ENCODE results near the gene CSPG5.

Gene CSPG5, protein sequence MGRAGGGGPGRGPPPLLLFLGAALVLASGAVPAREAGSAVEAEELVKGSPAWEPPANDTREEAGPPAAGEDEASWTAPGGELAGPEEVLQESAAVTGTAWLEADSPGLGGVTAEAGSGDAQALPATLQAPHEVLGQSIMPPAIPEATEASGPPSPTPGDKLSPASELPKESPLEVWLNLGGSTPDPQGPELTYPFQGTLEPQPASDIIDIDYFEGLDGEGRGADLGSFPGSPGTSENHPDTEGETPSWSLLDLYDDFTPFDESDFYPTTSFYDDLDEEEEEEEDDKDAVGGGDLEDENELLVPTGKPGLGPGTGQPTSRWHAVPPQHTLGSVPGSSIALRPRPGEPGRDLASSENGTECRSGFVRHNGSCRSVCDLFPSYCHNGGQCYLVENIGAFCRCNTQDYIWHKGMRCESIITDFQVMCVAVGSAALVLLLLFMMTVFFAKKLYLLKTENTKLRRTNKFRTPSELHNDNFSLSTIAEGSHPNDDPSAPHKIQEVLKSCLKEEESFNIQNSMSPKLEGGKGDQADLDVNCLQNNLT

DNA sequence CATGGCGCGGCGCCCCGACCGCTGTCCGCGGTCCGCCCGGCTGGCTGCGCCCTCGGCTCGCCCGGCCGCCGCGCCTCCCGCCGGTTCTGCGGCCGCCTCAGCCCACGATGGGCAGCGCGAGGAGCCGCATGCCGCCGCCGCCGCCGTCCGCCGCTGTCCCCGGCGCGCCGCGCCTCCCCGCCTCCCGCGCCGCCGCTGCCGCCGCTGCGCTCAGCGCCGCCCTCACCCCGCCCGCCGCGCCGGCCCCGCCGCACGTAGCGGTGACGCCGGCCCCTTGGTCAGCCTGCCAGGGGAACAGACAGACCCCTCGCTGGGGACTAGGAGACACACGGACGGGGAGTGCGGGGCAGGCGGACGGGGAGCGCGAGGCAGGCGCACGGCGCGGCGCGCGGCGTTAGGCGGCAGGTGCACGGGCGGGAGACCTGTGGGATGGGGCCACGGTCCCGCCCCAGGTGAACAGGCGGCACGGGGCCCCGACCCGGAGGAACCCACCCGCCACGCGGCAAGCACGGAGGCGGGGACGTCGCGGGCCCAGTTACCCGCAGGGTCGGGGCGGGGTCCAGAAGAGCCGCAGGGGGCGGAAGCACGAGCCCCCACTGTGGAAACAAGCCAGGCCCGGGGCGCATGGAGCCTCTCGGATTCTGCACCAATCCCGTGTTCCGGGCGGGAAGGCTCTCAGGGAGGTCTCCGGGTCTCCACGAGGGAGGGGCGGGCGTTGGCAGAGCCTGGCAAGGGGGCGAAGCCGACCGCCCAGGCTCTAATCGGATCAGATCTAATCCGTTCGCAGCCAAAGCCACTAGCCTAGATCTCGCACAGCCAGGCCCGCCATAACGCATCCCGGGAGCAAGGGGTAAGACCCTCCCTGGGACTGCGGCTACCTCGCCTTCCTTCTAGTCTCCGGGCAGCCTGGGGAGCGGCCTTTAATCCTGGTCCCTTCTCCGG lies at the start of gene CSPG5:
TSS of gene CSPG5 (minus strand) at position 175 of the 942 bp plus-strand sequence. CDS start at position 3, 172 bp downstream.
- no peak for DNase-seq (ENCODE audit: low read depth)

DNA sequence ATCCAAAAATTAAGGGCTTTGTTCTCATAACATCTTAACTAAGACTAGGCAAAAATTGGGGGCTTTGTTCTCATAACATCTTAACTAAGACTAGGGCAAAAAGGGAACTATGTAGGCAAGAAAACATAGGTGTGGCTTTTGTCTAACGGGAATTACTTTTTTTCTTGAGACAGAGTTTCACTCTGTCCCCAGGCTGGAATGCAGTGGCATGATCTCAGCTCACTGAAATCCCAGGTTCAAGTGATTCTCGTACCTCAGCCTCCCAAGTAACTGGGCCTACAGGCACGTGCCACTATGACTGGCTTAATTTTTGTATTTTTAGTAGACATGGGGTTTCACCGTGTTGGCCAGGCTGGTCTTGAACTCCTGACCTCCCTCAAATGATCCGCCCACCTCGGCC lies 49.8 kb upstream of the CSPG5 start:
- no peak for DNase-seq (ENCODE audit: low read depth)

DNA sequence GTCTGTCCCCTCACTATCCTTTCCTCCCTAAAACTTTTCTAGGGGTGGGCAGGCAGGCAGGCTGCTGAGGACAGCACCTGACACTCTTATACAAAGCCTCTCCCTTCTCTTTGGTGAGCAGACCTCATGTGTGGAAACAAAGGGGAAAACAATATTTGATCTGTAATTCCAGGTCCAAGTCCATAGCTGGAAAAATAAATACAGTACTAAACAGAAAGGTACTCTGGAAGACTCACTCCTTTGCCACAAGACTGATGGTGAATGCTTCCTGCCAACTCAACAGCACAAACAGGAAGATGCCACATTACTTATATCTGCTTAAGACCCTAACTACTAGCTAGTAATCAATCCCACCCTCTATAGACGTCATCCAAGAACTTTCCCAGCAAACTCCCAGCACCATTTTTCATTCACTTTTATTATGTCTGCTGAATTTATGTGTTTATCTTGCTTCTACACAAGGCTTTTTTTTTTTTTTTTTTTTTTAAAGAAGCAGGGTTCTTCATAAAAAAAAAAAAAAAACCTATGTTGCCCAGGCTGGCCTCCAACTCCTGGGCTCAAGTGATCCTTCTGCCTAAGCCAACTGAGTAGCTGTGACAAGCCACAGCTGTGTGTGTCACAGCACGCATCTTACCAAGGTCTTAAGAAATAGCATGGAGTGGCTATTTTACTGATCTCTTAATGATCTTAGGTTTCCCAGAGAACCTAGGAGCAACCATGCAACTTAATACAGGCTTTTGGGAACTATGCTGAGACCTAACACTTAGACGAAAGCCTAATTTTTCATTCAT lies 44.2 kb upstream of the CSPG5 start:
- DNase-seq (ENCODE audit: low read depth), result no peak

DNA sequence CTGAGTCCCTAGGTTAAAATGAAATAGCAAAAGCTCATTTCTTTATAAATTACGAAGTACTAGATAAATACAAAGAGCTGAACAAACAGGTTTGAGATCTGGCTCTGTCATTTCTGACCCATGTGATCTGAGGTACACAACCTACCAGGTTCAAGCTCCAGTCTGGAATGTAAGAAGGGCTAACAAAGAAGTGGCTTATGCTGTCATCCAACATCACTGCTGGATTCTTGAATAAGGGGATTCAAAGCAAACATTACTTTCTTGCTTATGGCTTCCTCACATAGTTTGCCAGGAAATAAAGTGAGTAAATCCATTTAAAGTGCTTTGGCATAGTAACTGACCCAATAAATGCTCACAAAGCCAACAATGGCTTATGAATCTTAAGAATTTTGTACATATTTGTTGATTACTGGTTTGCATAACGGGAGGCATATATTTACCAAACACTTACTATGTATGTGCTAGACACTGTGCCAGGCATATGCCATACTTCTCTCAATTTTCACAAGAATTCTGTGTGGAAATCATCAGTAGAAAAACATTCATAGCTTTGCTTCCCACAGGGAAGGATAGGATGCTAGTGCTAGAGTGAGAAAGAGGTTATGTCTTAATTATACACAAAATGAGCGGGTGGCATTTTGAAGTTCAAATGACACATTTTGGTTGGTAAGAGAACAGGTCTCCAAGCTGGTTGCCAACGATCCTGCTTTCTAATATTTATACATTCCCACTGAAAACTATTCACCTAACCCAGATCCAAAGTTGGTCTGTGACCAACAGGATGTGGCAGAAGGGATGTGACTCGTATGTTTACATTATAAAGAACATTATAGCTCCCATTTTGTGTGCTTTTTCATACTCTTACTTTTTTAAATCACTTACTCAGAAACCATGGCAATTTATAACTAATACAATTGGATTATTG lies 38.7 kb upstream of the CSPG5 start:
- DNase-seq (ENCODE audit: low read depth), result no peak

DNA sequence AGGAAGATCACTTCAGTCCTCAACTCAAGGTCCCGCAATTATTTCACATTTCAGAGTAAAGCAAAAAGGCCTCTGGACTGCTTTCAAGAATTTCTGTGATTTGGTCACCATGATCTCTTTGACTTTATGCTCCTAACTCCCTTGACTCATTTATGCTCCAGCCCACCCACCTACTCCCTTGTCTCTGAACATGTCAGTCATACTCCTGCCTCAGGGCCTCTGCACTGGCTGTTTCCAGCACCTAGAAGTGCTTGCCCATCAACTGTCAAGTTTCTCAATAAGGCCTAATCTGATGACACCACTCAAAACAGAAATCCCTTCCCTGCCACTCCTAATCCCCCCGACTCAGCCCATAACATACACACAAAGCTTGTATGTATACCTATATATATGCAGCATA lies 36.1 kb upstream of the CSPG5 start:
- DNase-seq (ENCODE audit: low read depth), result no peak

DNA sequence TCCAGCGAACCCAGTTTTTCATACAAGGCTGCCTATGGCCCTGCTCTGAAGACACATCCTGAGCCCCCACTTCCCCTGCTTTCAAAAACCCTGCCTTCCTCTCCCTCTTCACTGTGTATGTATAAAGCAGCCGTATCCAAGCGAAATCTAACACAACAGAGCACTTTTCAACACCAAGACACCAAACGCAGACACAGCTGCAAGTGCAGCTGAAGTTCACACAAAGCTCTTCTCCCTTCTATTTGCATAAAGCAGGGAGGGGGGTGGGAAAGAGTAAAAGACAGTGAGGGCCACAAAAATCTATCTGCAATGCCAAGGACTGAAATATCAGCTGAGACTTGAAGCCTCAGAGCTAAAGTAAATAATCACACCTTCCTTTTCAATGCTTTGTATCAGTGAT lies 35.1 kb upstream of the CSPG5 start:
- DNase-seq (ENCODE audit: low read depth), result no peak

DNA sequence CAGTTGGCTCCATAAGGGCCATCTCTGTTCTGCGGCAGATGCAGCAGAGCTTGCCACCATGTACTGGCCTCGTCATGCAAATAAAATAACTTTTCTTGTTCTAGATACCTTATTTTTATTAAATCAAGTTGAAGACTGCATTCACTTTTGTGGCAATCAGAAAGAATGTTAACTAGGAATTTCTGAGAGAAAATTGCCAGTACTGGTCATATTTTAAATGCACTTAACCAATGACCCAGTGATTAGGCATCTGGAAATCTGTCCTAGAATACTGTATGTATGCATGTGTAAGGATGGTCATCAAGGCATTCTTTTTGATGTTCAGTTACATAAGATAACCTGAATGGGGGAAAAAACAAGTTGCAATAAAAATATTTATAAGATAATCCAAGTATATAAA lies 34.2 kb upstream of the CSPG5 start:
- no peak for DNase-seq (ENCODE audit: low read depth)

DNA sequence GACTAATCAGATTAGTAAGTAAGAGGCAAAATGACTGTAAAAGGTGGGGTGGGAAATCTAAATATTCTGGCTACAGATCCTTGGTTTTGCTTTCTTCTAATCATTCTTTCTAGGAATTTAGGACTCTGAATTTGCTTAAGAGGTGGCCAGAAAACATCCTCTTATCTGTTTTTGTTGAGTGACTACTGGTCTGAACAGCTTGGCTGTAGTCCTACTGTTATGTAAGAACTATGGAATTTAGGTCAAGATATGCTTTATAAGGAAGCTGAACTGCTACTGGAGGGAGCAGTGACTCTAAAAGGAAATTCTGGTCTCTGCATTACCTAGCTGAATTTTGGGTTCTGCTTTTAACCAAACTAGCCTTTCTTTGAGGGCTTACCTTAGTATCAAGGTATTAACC lies 33.5 kb upstream of the CSPG5 start:
- DNase-seq (ENCODE audit: low read depth), result no peak

DNA sequence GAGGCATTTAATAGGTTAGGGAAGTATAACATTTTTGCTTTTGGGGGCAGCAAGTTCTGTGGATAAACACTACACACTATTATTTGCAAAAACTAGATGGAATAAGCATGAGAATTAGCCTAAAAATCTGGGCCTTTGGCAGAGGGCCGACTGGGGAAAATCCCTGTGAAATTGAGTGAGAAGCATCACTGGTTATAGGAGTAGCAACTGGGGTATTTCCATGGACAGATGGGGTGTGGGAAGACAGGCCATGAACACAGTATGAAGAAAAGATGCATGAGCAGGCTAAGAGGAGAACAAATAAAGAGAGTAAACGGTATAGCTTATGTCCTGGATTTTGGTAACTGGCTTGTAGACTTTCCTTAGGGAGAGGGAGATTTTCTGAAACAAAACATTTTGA lies 32.9 kb upstream of the CSPG5 start:
- no peak for DNase-seq (ENCODE audit: low read depth)

DNA sequence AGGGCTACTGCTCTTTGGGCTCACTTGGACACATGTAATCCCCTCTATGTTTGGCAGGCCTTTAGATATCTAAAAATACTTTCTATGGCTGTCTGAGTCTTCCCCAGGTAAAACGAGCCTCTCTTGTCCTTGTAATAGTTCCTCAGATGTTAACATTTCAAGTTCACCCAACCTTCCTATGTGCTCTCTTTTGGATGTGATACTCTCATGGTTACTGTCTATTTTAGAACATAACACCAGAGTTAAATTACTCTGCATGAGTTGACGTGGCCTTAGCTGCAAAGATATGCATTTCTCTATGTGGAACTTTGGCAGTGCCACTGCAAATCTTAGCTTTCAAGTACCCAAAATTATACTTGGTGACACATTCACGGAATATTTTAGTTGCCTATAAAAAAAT lies 31.9 kb upstream of the CSPG5 start:
- no peak for DNase-seq (ENCODE audit: low read depth)

DNA sequence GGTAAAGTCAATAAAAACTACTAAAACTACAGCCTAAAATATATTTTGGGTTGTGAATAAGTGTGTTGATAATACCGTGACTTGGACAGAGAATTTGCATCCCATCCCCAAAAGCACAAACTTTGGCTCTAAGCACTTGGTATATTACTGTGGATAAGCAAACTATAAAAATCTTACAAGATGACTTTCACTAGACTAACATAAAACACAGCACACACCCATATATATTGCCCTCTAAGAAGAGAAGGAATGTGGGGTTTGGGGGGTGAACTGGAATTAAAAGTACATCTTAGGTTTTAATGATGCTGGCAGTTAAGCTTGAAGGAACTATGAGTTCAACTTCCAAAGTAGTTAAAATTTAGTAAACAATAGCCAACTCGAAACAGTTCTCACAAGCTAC lies 28.7 kb upstream of the CSPG5 start:
- DNase-seq (ENCODE audit: low read depth), result no peak

DNA sequence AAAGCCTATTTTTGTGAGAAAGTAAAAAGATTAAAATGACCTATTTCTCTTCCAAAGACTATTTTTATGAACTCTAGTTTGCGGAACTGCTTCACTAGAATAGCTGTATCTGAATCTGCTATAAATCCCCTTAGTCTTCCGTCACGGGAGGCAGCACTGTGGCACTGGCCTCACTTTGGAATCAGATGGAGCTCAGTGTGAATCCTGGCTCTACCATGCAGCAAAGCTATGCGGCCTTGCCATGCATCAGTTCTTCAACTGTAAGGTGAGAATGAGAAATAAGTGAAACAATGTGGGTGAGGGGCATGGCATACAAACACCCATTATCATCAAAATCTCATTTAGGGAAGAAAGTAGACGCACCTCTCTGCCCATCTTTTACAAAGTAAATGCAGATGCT lies 27.5 kb upstream of the CSPG5 start:
- no peak for DNase-seq (ENCODE audit: low read depth)

DNA sequence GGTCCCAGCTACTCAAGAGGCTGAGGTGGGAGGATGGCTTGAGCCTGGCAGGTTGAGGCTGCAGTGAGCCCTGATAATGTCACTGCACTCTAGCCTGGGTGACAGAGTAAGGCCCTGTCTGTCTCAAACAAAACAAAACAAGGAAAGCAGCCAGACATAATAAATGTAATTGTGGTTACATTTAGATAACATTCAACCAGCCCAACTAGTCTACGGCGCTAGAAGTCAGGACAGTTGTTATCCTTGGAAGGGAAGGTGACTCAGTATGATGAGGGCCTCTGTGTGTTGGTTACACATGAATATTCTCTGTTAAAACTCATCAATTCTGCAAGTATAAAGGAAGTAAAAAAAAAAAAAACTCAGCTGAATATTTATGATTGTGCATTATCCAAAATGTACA lies 27.0 kb upstream of the CSPG5 start:
- DNase-seq (ENCODE audit: low read depth), result no peak

DNA sequence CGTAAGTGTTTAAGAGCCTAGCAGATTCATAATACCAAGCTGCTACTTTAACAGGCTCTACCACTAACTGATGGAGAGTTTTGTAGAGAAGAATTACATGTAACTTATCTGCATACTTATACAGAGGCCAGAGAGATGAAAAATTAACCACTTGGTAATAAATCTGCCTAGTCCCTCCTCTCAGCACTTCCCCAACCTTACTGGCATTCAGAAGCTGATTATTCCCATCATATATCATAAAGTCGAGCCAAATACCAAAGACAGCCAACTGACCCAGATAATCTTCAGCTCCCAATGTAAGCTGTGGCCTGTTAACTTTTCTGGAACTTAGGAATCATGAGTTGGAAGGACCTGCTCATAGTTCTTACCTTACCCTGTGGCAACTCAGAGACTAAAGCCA lies 25.5 kb upstream of the CSPG5 start:
- DNase-seq (ENCODE audit: low read depth), result no peak

DNA sequence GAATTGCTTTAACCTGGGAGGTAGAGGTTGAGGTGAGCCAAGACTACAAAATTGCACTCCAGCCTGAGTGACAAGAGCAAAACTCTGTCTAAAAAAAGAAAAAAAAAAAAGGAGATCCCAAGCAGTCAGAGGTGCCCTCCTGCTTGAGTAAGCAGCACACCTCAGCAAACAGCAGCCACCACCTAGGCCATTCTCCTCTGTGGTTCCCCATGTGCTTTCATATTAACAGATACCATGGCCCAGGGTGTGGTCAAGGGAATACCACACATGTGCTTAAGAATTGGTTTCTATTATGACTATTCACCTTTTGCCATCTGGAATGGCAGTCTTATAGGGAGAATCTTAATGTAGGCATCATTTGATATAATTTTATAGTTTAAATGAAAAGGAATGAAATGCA lies 24.7 kb upstream of the CSPG5 start:
- no peak for DNase-seq (ENCODE audit: low read depth)

DNA sequence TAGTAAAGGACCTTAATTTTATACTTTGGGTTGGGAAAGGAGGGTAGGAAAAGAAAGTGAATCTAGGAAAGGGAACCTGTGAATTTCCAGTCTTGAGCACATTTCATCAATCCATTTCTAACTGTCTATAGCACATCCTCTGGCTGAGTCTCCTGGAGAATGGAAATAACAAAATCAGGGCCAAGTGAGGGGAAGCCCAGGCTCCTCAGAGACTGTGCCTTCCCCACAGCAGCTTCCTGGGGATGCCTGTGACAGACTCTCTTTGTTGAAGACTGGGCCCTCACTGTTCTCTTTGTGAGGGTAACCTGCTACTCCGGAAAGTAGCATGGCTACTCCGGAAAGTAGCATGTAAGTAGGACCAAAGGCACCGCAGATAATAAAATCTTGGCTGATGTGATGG lies 22.6 kb upstream of the CSPG5 start:
- DNase-seq (ENCODE audit: low read depth), result no peak

DNA sequence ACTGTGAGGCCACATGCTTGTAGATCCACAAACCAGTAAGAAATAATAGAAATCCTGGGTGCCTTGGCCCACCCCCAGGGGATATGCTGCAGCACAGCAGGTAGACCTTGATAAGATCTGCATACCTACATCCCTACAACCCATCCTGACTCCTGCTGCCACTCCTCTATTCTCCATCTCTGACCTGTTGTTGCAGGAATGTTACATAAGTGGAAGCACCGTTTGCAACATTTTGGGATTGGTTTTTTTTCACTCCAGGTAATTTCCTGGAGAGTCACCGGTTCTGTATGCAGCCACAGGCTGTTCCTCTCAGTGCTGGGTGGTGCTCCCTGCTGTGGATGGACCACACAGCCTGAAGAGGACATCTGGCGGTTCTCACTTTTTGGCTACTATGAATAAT lies 16.1 kb upstream of the CSPG5 start:
- DNase-seq (ENCODE audit: low read depth), result no peak

DNA sequence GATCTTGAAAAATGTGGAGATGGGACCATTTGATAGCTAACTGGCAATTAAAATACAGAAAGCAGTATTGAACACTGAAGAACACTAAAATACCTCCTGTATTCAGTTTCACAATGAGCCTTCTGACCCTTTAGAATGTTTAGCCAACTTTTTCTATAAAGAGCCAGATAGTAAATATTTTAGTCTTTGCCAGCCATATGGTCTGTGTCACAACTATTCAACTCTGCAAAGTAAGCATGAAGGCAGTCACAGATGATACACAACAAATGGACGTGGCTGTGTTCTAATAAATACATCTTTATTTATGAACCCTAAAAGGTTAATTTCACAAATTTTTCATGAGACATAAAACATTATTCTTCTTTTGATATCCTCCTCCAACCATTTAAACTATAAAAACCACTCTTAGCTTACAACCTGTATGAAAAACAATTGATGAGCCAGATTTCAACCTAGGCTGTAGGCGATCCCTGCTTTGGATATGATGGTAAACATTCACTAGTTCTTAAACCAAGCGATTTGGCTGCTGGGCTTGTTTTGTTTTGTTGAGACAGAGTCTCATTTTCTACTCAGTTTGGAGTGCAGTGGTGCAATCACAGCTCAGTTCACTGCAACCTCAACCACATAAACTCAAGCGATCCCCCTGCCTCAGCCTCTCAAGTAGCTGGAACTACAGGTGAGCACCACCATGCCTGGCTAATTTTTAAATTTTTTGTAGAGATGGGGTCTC lies 13.6 kb upstream of the CSPG5 start:
- no peak for DNase-seq (ENCODE audit: low read depth)

DNA sequence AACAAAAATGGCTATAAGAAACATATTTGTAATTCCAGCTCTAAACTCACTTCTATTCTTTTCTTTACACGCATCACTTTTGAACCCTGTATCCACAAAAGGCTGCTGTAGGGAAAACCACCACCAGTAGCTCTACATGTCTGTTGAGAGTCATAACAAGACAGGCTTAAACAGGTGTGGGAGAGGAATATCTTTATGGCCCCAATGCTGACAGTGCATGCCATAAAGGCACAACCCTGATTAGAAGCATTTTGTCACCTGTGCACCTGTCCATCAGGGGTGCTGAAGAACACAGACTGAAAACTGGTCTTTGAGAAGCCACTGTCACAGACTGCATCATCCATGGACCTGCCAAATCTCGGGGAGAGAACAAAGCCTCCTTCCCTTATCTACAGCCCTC lies 11.6 kb upstream of the CSPG5 start:
- DNase-seq (ENCODE audit: low read depth), result no peak

DNA sequence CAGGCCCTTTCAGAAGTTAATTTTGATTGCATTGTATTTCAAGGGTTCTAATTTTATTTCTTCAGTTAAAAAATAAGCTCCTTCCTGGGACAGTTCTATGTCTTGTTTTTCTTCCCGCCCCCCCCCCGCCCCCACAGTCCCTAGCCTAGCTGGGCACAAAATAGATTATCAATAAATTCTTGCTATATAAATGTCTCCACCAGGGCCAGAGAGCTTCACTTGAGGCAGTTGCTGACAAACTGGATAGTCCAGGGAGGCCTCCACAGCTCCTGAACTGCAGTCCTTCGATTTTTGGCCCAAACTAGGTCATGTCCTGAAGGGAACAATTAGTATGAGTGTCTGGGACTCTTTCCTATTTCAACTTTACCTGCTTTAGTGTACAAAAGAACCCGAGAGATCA lies 9.9 kb upstream of the CSPG5 start:
- DNase-seq (ENCODE audit: low read depth), result no peak

Measured in stimulated activated CD8-positive, alpha-beta memory T cell treated with anti-CD3 and anti-CD28 coated beads, Interleukin-15, amount 100 ng/mL, for 24 hours (primary cell).